PC-9 (cell line): ENCODE results near the gene PRUNE2.

ENCODE experiments used
- EZH2 ChIP-seq: fragments of 200-600 bp; sonication (generic); IDR thresholded peaks from 2 replicates; pipeline ENCODE4 v1.8.0; 2017; ENCODE audit warnings: antibody characterized with exemption, low read depth
- TF ChIP-seq, protein P1 (sequence below): fragments of 200-600 bp; sonication (generic); conservative IDR thresholded peaks from 2 replicates; pipeline ENCODE4 v1.6.1; 2017; ENCODE audit warnings: mixed run types, antibody characterized with exemption, mild to moderate bottlenecking, moderate library complexity

GRCh38 chr9:76900884-76901440 lies 5.0 kb downstream of the PRUNE2 start:
- TF ChIP-seq, protein P1, sequence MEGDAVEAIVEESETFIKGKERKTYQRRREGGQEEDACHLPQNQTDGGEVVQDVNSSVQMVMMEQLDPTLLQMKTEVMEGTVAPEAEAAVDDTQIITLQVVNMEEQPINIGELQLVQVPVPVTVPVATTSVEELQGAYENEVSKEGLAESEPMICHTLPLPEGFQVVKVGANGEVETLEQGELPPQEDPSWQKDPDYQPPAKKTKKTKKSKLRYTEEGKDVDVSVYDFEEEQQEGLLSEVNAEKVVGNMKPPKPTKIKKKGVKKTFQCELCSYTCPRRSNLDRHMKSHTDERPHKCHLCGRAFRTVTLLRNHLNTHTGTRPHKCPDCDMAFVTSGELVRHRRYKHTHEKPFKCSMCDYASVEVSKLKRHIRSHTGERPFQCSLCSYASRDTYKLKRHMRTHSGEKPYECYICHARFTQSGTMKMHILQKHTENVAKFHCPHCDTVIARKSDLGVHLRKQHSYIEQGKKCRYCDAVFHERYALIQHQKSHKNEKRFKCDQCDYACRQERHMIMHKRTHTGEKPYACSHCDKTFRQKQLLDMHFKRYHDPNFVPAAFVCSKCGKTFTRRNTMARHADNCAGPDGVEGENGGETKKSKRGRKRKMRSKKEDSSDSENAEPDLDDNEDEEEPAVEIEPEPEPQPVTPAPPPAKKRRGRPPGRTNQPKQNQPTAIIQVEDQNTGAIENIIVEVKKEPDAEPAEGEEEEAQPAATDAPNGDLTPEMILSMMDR = no peak
- TF ChIP-seq EZH2 = no peak
